Osteocyte (in vitro differentiated cells): Measurements from ENCODE around the gene NRF1. TPM values are rescaled to one million over a fixed set of nuclear protein-coding genes. Genes with fewer than 3 reads are reported as not detected.

ENCODE experiments used
- DNase-seq: peaks from one replicate; pipeline ENCODE4 v3.0.0; 2021; ENCODE audit warnings: mixed read lengths; ENCODE audit not compliant: unreplicated experiment; ENCODE audit errors: extremely low spot score
- H3K27ac Mint-ChIP-seq: one replicate; pipeline ENCODE4 v1.8.0; 2021; ENCODE audit warnings: mild to moderate bottlenecking, mixed read lengths; ENCODE audit not compliant: unreplicated experiment
- H3K27me3 Mint-ChIP-seq: one replicate; pipeline ENCODE4 v1.8.0; 2021; ENCODE audit warnings: mixed read lengths; ENCODE audit not compliant: unreplicated experiment
- H3K36me3 Mint-ChIP-seq: one replicate; pipeline ENCODE4 v1.8.0; 2021; ENCODE audit warnings: mixed read lengths; ENCODE audit not compliant: unreplicated experiment
- H3K4me1 Mint-ChIP-seq: one replicate; pipeline ENCODE4 v1.8.0; 2021; ENCODE audit warnings: mixed read lengths; ENCODE audit not compliant: unreplicated experiment
- H3K4me3 Mint-ChIP-seq: one replicate; pipeline ENCODE4 v1.8.0; 2021; ENCODE audit warnings: mild to moderate bottlenecking, moderate library complexity, mixed read lengths; ENCODE audit not compliant: unreplicated experiment
- H3K9me3 Mint-ChIP-seq: one replicate; pipeline ENCODE4 v1.8.0; 2021; ENCODE audit warnings: mixed read lengths; ENCODE audit not compliant: unreplicated experiment
- CTCF ChIP-seq: fragments of 200-600 bp; sonication (generic); IDR thresholded peaks from 2 replicates; pipeline ENCODE4 v1.5.0; 2021; ENCODE audit warnings: antibody characterized with exemption, mild to moderate bottlenecking, moderate library complexity
- total RNA-seq: library from RNA; stranded (reverse); gene quantifications from 2 replicates; pipeline ENCODE4 v1.2.1, GENCODE V29; 2021

Gene NRF1
- total RNA-seq, 1 donor from 2014 or later = 20.7 TPM

- no peaks in the 10 kb centered on the region for H3K9me3 Mint-ChIP-seq
- no peak for DNase-seq
- no peaks in the 10 kb centered on the region for H3K4me1 Mint-ChIP-seq
- no peak overlapping the region for H3K27ac Mint-ChIP-seq
- no peaks in the 10 kb centered on the region for H3K36me3 Mint-ChIP-seq
- no peak for TF ChIP-seq CTCF
- no peak overlapping the region for H3K4me3 Mint-ChIP-seq
- peaks cover 3% of the 10 kb centered on the region for H3K27me3 Mint-ChIP-seq
Measured at GRCh38 chr7:129771201-129771927, 159.8 kb downstream of the NRF1 start.

GRCh38 chr7:129771928-129772479 is 160.5 kb downstream of the NRF1 start:
- no peaks in the 10 kb centered on the region for H3K4me1 Mint-ChIP-seq
- H3K27me3 Mint-ChIP-seq = peaks cover 3% of the 10 kb centered on the region
- H3K4me3 Mint-ChIP-seq = no peak overlapping the region
- no peaks in the 10 kb centered on the region for H3K36me3 Mint-ChIP-seq
- H3K27ac Mint-ChIP-seq = no peak overlapping the region
- no peak for DNase-seq
- no peak for TF ChIP-seq CTCF
- H3K9me3 Mint-ChIP-seq = no peaks in the 10 kb centered on the region

GRCh38 chr7:129772646-129773280 is 161.2 kb downstream of the NRF1 start:
- Mint-ChIP-seq H3K4me3 (no peak overlapping the region), H3K27ac (no peak overlapping the region), H3K4me1 (no peaks in the 10 kb centered on the region), H3K9me3 (no peaks in the 10 kb centered on the region), H3K36me3 (no peaks in the 10 kb centered on the region), H3K27me3 (peaks cover 10% of the 10 kb centered on the region)
- TF ChIP-seq CTCF = no peak
- DNase-seq = no peak

GRCh38 chr7:129773328-129773731 is 161.8 kb downstream of the NRF1 start:
- DNase-seq = no peak
- TF ChIP-seq CTCF = no peak
- Mint-ChIP-seq H3K9me3 (no peaks in the 10 kb centered on the region), H3K27ac (no peak overlapping the region), H3K4me1 (no peaks in the 10 kb centered on the region), H3K27me3 (peaks cover 16% of the 10 kb centered on the region), H3K4me3 (no peak overlapping the region), H3K36me3 (no peaks in the 10 kb centered on the region)

- peaks cover 21% of the 10 kb centered on the region for H3K27me3 Mint-ChIP-seq
- no peak for TF ChIP-seq CTCF
Measured at GRCh38 chr7:129773871-129774270, 162.4 kb downstream of the NRF1 start.

More at GRCh38 chr7:129773871-129774270, 162.4 kb downstream of the NRF1 start:
- Mint-ChIP-seq H3K4me1 (no peaks in the 10 kb centered on the region), H3K36me3 (no peaks in the 10 kb centered on the region), H3K4me3 (no peak overlapping the region), H3K27ac (no peak overlapping the region), H3K9me3 (no peaks in the 10 kb centered on the region)
- DNase-seq = no peak
